ENCODE measurements around the gene TLR5.

The TLR5 gene

GRCh38 chr1:223147409-223147808 is 4.4 kb upstream of the TLR5 start:
- DNase-seq (ENCODE audit: low read depth) = no peak

- no peak for DNase-seq (ENCODE audit: low read depth)
Measured at GRCh38 chr1:223146745-223147144, 3.7 kb upstream of the TLR5 start.

GRCh38 chr1:223144914-223145313 is 1.9 kb upstream of the TLR5 start:
- DNase-seq (ENCODE audit: low read depth) = no peak

DNA sequence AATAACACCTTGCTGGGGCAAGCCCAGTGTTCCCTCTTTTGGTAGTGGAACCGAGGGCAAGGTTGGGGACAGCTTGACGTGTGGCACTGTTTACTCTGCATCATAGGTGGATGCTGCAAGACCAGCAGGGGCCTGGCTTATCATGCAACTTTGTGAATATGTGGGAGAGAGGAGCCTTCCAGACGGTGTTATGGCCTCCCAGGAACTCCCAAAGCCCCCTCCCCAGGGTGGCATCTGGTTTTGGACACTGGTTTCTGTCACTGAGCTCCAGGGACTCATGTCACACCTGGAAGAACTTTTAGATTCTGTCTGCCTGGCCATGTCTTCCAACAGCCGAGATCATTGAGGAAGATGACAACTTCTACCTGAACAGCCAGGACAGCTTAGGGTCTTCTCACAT is 1.4 kb upstream of the TLR5 start:
- DNase-seq (ENCODE audit: low read depth) = no peak

DNA sequence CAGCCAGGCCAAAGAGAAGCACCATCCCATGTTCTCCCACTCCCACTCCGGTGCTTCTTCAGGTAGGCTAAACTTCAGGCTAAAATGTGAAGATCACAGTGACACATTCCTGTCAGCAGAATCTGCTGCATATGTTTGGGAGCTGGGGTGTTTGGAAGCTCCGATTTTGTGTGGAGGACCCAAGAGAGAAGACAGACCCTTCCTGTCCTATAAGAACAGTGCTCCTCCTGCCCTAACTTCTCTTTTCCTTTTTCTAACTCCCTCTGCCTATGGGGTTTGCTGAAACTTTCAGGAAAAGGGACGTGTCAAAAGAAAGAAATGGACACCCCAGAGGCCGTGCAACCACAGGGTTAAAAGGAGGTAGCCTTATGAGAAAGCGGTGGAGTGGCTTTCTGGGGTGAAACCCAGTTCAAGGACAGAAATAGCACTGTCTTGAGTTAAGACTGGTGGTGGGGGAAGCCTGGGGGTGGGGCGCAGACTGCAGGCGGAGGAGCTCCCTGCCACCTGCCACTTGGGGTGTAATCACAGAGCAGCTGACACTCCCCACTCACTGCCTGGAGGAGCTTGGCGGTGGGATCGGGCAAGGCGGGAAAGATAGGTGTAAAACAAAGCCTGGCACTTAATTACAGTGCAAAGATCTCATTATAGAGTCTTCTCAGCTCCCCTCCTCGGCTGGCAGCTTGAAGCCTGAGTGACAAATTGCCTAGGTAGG is 645 bp upstream of the TLR5 start:
- no peak for DNase-seq (ENCODE audit: low read depth)

DNA sequence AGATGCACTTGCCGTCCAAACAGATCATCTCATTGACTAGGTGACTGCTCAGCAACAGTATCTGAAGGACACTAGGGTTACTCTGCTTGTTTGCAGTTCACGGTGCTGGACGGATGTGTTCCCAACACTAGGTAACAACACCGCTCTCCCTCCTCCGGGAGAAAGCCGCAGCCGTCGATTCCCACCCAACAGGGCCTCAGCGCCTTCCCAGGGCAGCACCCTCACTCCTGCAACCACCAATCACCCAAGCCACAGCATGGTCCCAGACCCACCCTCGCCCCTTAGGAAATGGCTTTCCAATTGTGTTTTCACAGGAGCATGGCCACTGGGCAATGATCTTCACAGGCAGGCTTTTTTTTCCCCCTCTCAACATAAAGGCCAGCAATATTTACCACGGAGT is 779 bp downstream of the TLR5 start:
- DNase-seq (ENCODE audit: low read depth) = no peak

- no peak for DNase-seq (ENCODE audit: low read depth)
Measured at GRCh38 chr1:223140611-223141405, 2.2 kb downstream of the TLR5 start.

DNA sequence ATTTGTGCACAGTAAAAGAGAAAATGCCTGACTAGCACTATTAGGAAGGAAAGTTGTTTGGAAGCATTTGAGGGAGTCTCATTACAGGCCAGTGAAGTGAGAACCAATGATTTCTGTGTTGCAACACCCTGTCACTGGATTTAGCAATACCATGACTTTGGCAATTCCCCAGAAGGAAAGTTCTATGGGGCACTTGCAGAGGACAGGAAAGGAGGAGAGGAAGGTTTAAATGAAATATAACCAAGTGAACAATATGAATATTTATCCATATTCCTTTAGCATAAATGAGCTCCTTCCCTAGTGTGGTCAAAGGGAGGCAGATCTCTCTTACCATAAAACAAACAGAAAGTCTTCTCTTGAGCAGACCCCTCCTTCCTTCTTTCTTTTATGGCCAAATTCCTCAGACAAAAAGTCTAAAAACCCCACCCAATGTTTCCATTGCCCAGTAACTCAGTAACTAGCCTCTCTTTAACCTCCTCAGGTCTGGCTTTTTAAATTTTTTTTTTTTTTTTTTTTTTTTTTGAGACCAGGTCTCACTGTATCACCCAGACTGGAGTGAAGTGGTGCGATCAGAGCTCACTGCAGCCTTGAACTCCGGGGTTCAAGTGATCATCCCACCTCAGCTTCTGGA is 5.5 kb downstream of the TLR5 start:
- DNase-seq (ENCODE audit: low read depth) = no peak

DNA sequence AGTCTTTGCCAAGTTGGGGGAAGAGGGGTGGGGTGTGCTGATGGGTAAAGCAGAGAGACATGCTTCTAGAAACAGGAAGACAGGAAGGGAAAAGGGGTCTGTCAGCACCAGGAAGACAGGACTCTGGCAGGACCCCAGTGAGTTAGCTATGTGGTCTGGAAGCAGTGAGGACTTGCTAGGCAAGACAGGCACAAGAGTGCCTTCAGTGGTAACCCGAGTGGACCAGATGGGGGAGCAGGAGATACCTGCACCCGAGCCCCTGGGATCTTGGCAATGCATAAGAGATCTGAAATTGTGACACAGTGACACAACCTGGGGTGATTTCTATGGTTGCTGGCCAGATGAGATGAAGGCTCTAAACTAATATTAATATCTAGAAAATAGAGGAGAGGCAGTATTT is 7.0 kb downstream of the TLR5 start:
- no peak for DNase-seq (ENCODE audit: low read depth)

- no peak for DNase-seq (ENCODE audit: low read depth)
Measured at GRCh38 chr1:223135176-223135942, 7.7 kb downstream of the TLR5 start.

GRCh38 chr1:223133824-223134435 is 9.1 kb downstream of the TLR5 start:
- peak; percentile 74 for DNase-seq (ENCODE audit: low read depth)

DNA sequence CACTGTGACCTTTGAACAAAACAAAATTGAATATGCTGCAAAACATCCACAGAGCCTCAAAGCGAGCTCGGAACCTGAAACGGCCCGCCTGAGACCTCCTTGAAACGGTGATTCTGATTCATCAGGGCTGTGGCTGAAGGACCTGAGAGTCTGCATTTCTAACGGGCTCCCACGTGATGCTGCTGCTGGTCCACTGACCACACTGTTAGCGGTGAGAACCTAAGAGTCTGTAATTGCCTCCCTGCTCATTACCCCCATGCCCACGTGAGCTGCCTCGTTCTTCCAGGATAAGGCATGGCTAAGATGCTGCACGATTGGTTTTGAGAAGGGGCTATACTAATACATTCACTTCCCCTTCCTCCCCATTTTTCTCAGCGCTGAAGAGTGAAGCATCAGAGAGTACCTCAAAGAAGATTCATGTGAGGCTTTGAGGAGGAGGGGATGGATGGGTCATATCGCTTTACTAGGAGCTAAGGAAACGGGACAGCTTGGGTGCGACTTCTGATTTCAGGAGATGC is 9.7 kb downstream of the TLR5 start:
- no peak for DNase-seq (ENCODE audit: low read depth)

DNA sequence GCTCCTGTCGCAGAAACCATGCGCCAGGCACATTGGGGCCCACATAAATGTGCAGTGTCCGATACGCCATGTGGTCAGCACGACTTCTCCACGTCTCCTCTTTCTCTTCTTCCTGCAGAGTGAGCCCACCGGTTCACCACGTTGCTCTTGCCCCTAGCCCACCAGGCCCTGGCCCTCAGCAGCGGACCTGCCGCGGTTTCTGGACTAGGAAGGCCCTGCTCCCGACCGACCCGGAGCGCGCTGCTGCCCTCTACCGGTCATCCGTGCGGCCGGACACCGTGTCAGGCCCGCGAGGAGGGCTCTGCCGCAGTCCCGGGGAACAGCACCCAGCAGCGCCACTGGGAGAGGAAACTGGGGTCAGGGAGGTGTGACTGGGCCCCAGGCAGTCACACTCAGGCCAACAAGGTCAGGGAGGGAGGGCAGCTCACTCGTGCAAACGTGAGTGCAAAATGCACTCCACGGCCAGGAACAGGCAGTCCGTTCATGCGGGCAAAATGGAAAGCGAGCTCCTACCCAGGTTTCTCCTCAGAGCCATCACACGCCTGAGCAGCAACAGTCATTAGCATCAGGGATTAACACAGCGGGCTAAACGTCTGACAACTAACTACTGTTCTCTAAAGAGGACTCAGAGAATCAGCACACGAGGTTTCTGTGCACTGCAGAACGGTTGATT is 13.7 kb downstream of the TLR5 start:
- peak; percentile 66 for DNase-seq (ENCODE audit: low read depth)

- no peak for DNase-seq (ENCODE audit: low read depth)
Measured at GRCh38 chr1:223126741-223127140, 16.3 kb downstream of the TLR5 start.

DNA sequence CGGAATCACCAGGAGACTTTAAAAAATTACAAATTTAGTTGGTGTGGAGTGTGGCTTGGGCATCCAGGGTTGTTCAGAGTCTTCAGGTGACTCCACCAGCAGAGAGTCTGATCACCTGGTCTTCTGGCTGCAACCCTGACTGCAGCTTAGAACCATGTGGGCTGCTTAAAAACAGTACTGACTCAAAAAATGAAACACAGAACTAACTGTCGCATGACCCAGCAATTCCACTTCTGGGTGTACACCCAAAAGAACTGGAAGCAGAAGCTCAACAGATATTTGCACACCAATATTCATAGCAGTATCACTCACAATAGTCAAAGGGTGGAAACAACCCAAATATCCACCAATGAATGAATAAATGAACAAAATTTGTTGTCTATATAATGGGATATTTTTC is 17.3 kb downstream of the TLR5 start:
- DNase-seq (ENCODE audit: low read depth) = no peak

GRCh38 chr1:223123011-223123610 is 19.9 kb downstream of the TLR5 start:
- no peak for DNase-seq (ENCODE audit: low read depth)

DNA sequence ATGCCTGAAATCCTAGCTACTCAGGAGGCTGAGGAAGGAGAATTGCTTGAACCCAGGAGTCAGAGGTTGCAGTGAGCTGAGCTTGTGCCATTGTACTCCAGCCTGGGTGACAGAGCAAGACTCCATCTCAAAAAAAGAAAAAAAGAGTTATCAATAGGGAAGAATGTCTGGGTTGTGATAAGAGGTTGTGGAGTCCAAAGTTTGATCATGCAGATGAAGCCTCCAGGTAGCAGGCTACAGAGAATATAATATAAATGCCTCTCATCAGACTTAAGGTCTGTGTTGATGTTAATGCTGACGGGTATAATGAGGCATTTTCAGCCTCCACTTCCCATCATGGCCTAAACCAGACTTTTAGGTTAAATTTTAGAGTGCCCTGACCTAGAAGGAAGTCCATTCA is 24.6 kb downstream of the TLR5 start:
- DNase-seq (ENCODE audit: low read depth) = no peak

DNA sequence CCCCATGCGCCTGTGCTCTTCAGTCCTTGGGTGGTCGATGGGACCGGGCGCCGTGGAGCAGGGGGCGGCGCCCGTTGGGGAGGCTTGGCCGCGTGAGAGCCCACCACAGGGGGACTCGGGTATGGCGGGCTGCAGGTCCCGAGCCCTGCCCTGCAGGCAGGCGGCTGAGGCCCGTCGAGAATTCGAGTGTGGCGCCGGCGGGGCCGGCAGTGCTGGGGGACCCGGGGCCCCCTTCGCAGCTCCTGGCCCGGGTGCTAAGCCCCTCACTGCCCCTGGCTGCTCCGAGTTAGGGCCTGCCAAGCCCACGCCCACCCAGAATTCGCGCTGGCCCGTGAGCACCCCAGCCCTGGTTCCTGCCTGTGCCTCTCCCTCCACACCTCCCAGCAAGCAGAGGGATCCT is 26.1 kb downstream of the TLR5 start:
- no peak for DNase-seq (ENCODE audit: low read depth)

GRCh38 chr1:223114871-223115270 is 28.2 kb downstream of the TLR5 start:
- no peak for DNase-seq (ENCODE audit: low read depth)

DNA sequence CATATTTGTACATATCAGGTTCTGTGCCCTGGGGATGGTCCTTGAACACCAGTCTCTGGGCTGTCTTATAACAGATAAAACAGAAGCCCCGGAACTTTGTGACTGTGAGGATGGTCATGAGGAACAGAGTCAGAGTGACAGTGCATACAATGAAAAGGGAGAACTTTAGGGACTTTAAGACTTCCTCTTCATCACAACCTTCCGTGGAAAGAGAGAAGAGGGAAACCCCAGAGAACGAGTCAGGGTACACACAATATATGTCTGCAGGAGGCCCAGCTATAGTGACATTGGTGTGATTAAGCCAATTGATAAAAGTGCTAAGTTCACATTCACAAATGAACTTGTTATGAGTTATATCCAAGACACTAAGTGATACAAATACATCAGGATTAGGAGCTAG is 32.1 kb downstream of the TLR5 start:
- no peak for DNase-seq (ENCODE audit: low read depth)

- no peak for DNase-seq (ENCODE audit: low read depth)
Measured at GRCh38 chr1:223109581-223110026, 33.4 kb downstream of the TLR5 start.

Data from activated T-cell treated with anti-CD3 and anti-CD28 coated beads for 48 hours (primary cell).